Breast epithelium (tissue), 4 donors: ENCODE results near the gene GFRA4. TPM values are rescaled to one million over a fixed set of nuclear protein-coding genes. Genes with fewer than 3 reads are reported as not detected.

Source experiments
- DNase-seq, 2 donors: peaks; one replicate each; pipeline ENCODE4 v3.0.0-alpha.2; 2019; ENCODE audit warnings: low spot score in 2 of 2
- H3K27ac ChIP-seq, 2 donors: fragments of 200-600 bp; sonication (generic) in 1 of 2; one replicate each; pipeline ENCODE4 v1.5.1; 2016 to 2019; ENCODE audit warnings: mild to moderate bottlenecking in 1 of 2
- H3K27me3 ChIP-seq, 2 donors: fragments of 200-600 bp; sonication (generic) in 1 of 2; one replicate each; pipeline versions ENCODE4 v1.5.1 to v1.6.0; 2017 to 2019; ENCODE audit warnings: control low read depth in 1 of 2, mild to moderate bottlenecking in 1 of 2
- H3K36me3 ChIP-seq: fragments of 200-600 bp; one replicate; pipeline ENCODE4 v1.5.1; 2019
- H3K4me1 ChIP-seq, 2 donors: fragments of 200-600 bp; sonication (generic); one replicate each; pipeline ENCODE4 v1.5.1; 2016 to 2019; ENCODE audit warnings: control low read depth in 1 of 2
- H3K4me3 ChIP-seq, 3 donors: fragments of 200-600 bp; sonication (generic); 1 replicate in 2 of 3; 2 replicates in 1 of 3; pipeline ENCODE4 v1.5.1; 2016 to 2019; ENCODE audit warnings: mild to moderate bottlenecking in 3 of 3, moderate library complexity in 2 of 3
- H3K9me3 ChIP-seq, 2 donors: fragments of 200-600 bp; sonication (generic) in 1 of 2; one replicate each; pipeline ENCODE4 v1.5.1; 2016 to 2019; ENCODE audit warnings: control low read depth in 1 of 2
- CTCF ChIP-seq, 3 donors: fragments of 450-650 bp; IDR thresholded peaks; one replicate each; pipeline ENCODE4 v1.5.1; 2016 to 2017; ENCODE audit warnings: antibody characterized with exemption in 3 of 3, mild to moderate bottlenecking in 3 of 3, moderate library complexity in 3 of 3
- POLR2A ChIP-seq: fragments of 450-650 bp; IDR thresholded peaks from one replicate; pipeline ENCODE4 v1.6.1; 2016; ENCODE audit warnings: antibody characterized with exemption, mild to moderate bottlenecking, moderate library complexity
- POLR2AphosphoS5 ChIP-seq, 3 donors: sonication (generic); formaldehyde crosslinking; IDR thresholded peaks; one replicate each; pipeline ENCODE4 v1.6.1; 2017; ENCODE audit warnings: antibody characterized with exemption in 3 of 3
- intact Hi-C: fragments of 100-400 bp; cut with DNase I; formaldehyde crosslinking; loops from one replicate; pipeline ENCODE4 v1.15.1; 2023; ENCODE audit warnings: low total_unique reads
- total RNA-seq, 3 donors: library from RNA; depleted of rRNA; stranded (reverse); fragments of >200 nt; gene quantifications; one replicate each; pipeline ENCODE4 v1.1.0, GENCODE V29; 2016

Gene GFRA4
- total RNA-seq, 3 donors from 2014 or later = not detected

- H3K27ac ChIP-seq = no peak overlapping the region
- H3K4me1 ChIP-seq = no peaks in the 10 kb centered on the region
- H3K4me3 ChIP-seq = no peak overlapping the region
- DNase-seq = no peak
- intact Hi-C loops = no loop called here
- no peak for TF ChIP-seq CTCF (IDR thresholded peaks at IDR 0.05)
- TF ChIP-seq POLR2A = no peak
- no peak for TF ChIP-seq POLR2AphosphoS5 (IDR thresholded peaks at IDR 0.05)
- peaks cover 0 to 11% of the 10 kb centered on the region in 2 donors for H3K27me3 ChIP-seq
- H3K9me3 ChIP-seq = no peaks in the 10 kb centered on the region
- H3K36me3 ChIP-seq = no peaks in the 10 kb centered on the region
Measured at GRCh38 chr20:3655131-3655405, 8.1 kb downstream of the GFRA4 start.

GRCh38 chr20:3654326-3655130 is 8.7 kb downstream of the GFRA4 start:
- no peak for DNase-seq
- Histone ChIP-seq H3K9me3 (no peaks in the 10 kb centered on the region), H3K27ac (no peak overlapping the region), H3K4me1 (no peaks in the 10 kb centered on the region), H3K4me3 (no peak overlapping the region), H3K27me3 (peaks cover 0 to 5% of the 10 kb centered on the region in 2 donors), H3K36me3 (no peaks in the 10 kb centered on the region)
- intact Hi-C loops = no loop called here
- no peak for TF ChIP-seq CTCF (IDR thresholded peaks at IDR 0.05)
- TF ChIP-seq POLR2AphosphoS5 (IDR thresholded peaks at IDR 0.05) = no peak
- TF ChIP-seq POLR2A = no peak

- Histone ChIP-seq H3K27me3 (no peaks in the 10 kb centered on the region), H3K4me1 (no peaks in the 10 kb centered on the region), H3K36me3 (no peaks in the 10 kb centered on the region), H3K27ac (no peak overlapping the region), H3K9me3 (no peaks in the 10 kb centered on the region), H3K4me3 (no peak overlapping the region)
- TF ChIP-seq POLR2A = no peak
- TF ChIP-seq CTCF (IDR thresholded peaks at IDR 0.05) = no peak
- TF ChIP-seq POLR2AphosphoS5 (IDR thresholded peaks at IDR 0.05) = no peak
- intact Hi-C loops = no loop called here
- no peak for DNase-seq
Measured at GRCh38 chr20:3653921-3654320, 9.3 kb downstream of the GFRA4 start.

- Histone ChIP-seq H3K36me3 (peaks cover under 1% of the 10 kb centered on the region), H3K4me3 (no peak overlapping the region), H3K27ac (no peak overlapping the region), H3K4me1 (no peaks in the 10 kb centered on the region), H3K27me3 (no peaks in the 10 kb centered on the region), H3K9me3 (no peaks in the 10 kb centered on the region)
- TF ChIP-seq POLR2A (no peak), CTCF (IDR thresholded peaks at IDR 0.05) (no peak), POLR2AphosphoS5 (IDR thresholded peaks at IDR 0.05) (no peak)
- intact Hi-C loops = no loop called here
- no peak for DNase-seq
Measured at GRCh38 chr20:3652676-3653596, 10.3 kb downstream of the GFRA4 start.

GRCh38 chr20:3652221-3652620 is 11.0 kb downstream of the GFRA4 start:
- TF ChIP-seq POLR2A = no peak
- no peak for TF ChIP-seq POLR2AphosphoS5 (IDR thresholded peaks at IDR 0.05)
- no peak for TF ChIP-seq CTCF (IDR thresholded peaks at IDR 0.05)
- intact Hi-C loops = no loop called here
- no peaks in the 10 kb centered on the region for H3K9me3 ChIP-seq

More at GRCh38 chr20:3652221-3652620, 11.0 kb downstream of the GFRA4 start:
- no peak overlapping the region for H3K27ac ChIP-seq
- no peaks in the 10 kb centered on the region for H3K4me1 ChIP-seq
- no peak for DNase-seq
- H3K36me3 ChIP-seq = peaks cover 7% of the 10 kb centered on the region
- H3K4me3 ChIP-seq = no peak overlapping the region
- no peaks in the 10 kb centered on the region for H3K27me3 ChIP-seq
